Measurements from ENCODE around the gene NFIB. TPM values are rescaled to one million over a fixed set of nuclear protein-coding genes. Genes with fewer than 3 reads are reported as not detected.

The NFIB gene
- total RNA-seq, 2 experiments from 2014 or later, result not detected

DNA sequence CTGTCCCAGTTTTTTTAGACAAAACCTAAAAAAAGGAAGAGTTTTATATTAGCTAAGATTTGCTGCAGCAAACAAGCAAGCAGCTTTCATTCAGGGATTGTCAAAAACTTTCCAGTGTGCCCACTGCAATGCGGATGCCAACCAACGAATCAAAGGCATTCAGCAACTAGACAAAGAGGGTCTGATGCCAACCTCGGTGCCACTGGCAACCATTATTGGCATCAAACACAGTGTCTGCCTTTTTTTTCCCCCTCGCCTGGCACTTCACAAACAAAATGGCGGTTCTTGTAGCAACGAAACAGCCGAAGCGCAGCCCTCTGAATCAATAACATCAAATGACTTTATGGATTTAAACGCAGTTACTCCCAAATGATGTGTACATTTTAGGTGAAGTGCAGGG is 10.4 kb downstream of the NFIB start:
- H3K4me1 Mint-ChIP-seq (ENCODE audit: low read depth), result no peaks in the 10 kb centered on the region
- H3K27me3 Mint-ChIP-seq, result peaks cover 33% of the 10 kb centered on the region
- TF ChIP-seq, protein P1, sequence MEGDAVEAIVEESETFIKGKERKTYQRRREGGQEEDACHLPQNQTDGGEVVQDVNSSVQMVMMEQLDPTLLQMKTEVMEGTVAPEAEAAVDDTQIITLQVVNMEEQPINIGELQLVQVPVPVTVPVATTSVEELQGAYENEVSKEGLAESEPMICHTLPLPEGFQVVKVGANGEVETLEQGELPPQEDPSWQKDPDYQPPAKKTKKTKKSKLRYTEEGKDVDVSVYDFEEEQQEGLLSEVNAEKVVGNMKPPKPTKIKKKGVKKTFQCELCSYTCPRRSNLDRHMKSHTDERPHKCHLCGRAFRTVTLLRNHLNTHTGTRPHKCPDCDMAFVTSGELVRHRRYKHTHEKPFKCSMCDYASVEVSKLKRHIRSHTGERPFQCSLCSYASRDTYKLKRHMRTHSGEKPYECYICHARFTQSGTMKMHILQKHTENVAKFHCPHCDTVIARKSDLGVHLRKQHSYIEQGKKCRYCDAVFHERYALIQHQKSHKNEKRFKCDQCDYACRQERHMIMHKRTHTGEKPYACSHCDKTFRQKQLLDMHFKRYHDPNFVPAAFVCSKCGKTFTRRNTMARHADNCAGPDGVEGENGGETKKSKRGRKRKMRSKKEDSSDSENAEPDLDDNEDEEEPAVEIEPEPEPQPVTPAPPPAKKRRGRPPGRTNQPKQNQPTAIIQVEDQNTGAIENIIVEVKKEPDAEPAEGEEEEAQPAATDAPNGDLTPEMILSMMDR (IDR thresholded peaks at IDR 0.05), result no peak
- H3K36me3 Mint-ChIP-seq (ENCODE audit: low read depth), result no peaks in the 10 kb centered on the region
- no peak for DNase-seq
- H3K9me3 Mint-ChIP-seq, result no peaks in the 10 kb centered on the region
- intact Hi-C loops (cut with micrococcal nuclease), result no loop called here
- ChIA-PET POLR2A (no interaction called here), CTCF (interaction anchor here (0.6 to 1.1 kb wide), 2 partner anchors 15 to 50 kb away, joined by 3 read pairs; no protein-coding TSS in a partner anchor)
- no peak overlapping the region for H3K4me3 Mint-ChIP-seq
- no peak for ATAC-seq
- no peak overlapping the region for H3K27ac Mint-ChIP-seq

DNA sequence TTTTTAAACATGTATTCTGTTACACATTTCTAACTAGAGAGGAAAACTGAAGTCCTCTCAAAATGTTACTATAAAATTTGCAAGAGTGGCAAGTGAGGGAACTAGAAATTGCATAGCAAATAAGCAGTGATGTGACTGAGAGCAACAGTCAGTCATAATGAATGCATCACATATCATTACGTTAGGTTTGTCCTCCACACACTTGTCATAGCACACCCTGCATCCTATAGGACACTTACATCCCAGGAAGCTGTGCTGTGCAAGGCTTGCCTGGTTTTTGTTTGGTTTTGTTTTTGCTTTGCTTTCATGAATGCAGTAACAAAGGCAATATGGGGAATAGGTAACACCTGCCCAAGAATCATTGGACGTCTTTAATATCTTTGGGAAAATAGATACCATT is 10.8 kb downstream of the NFIB start:
- ChIA-PET POLR2A (no interaction called here), CTCF (interaction anchor here (0.6 kb wide), 1 partner anchor 16 kb away, joined by 3 read pairs; no protein-coding TSS in a partner anchor)
- Mint-ChIP-seq H3K27ac (no peak overlapping the region), H3K4me1 (ENCODE audit: low read depth) (no peaks in the 10 kb centered on the region), H3K27me3 (peaks cover 32% of the 10 kb centered on the region), H3K36me3 (ENCODE audit: low read depth) (no peaks in the 10 kb centered on the region), H3K4me3 (no peak overlapping the region), H3K9me3 (no peaks in the 10 kb centered on the region)
- ATAC-seq (no peak), DNase-seq (no peak)
- TF ChIP-seq, protein P1 (IDR thresholded peaks at IDR 0.05), result no peak
- intact Hi-C loops (cut with micrococcal nuclease), result no loop called here

DNA sequence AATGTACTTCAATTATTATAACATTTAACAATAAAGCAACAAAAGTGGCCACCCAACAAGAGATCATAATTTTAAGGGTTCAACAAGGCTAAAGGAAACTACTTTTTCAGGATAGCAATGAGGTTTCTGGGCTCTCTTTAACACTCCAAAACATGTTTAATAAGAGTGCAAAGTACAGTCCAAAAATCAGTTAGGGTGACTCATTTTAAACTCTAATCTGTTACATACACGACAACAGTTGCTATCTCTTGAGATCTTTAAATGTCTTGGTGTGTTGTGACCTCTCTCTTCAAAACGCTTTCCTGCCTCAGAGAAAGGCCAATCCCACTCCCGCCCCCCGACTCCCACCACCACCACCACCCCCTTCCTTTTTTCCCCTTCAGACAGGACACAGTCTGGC is 11.5 kb downstream of the NFIB start:
- DNase-seq (no peak), ATAC-seq (no peak)
- Mint-ChIP-seq H3K4me1 (ENCODE audit: low read depth) (no peaks in the 10 kb centered on the region), H3K27me3 (peaks cover 28% of the 10 kb centered on the region), H3K9me3 (no peaks in the 10 kb centered on the region), H3K27ac (no peak overlapping the region), H3K36me3 (ENCODE audit: low read depth) (no peaks in the 10 kb centered on the region), H3K4me3 (no peak overlapping the region)
- TF ChIP-seq, protein P1 (IDR thresholded peaks at IDR 0.05), result no peak
- ChIA-PET CTCF (no interaction called here), POLR2A (no interaction called here)
- intact Hi-C loops (cut with micrococcal nuclease), result no loop called here

DNA sequence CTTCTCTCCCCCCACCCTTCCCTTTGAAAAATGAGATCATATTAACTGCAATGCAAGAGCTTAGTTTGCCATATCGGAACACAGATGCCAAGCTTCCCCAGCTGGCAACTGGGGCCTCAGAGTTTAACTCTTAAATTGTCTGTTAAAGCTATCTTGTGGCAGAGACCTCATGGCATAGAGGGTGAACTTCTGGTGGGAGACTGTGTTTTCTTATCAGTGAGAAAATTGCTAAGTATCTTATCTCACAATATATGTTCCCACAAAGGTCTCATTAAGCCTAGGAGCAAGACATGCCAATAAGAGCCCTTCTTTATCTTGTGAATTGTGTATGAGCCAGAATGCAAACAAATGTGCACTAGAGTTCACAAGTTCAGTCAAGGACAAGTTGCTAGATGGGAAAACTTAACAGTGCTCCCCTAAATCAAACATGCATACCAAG is 12.3 kb downstream of the NFIB start:
- no peak overlapping the region for H3K27ac Mint-ChIP-seq
- no peaks in the 10 kb centered on the region for H3K4me1 Mint-ChIP-seq (ENCODE audit: low read depth)
- CTCF ChIA-PET, result no interaction called here
- POLR2A ChIA-PET, result no interaction called here
- intact Hi-C loops (cut with micrococcal nuclease), result no loop called here
- H3K27me3 Mint-ChIP-seq, result peaks cover 21% of the 10 kb centered on the region
- no peak overlapping the region for H3K4me3 Mint-ChIP-seq
- TF ChIP-seq, protein P1 (IDR thresholded peaks at IDR 0.05), result no peak
- no peak for DNase-seq
- ATAC-seq, result no peak
- no peaks in the 10 kb centered on the region for H3K9me3 Mint-ChIP-seq
- H3K36me3 Mint-ChIP-seq (ENCODE audit: low read depth), result no peaks in the 10 kb centered on the region

DNA sequence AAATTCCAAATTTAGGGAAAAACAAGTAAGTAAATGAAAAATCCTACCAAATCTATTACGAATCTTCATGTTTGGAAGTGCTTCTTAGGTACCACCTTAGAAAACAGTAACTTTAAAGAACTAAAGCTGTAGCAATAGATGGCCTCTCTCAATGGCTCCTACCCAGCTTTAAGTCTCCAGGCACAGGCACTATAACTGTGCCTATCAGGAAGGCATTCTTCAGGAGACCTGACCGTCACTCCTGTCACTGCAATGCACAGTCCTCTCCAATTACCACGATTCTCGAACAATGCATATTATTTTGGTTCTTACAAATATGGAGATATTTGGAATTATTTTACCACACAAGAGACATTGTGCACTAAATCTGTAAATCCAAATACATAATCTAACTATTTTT is 12.9 kb downstream of the NFIB start:
- DNase-seq (no peak), ATAC-seq (no peak)
- no peaks in the 10 kb centered on the region for H3K4me1 Mint-ChIP-seq (ENCODE audit: low read depth)
- TF ChIP-seq, protein P1 (IDR thresholded peaks at IDR 0.05), result no peak
- CTCF ChIA-PET, result no interaction called here
- intact Hi-C loops (cut with micrococcal nuclease), result no loop called here
- no peak overlapping the region for H3K4me3 Mint-ChIP-seq
- POLR2A ChIA-PET, result no interaction called here
- peaks cover 21% of the 10 kb centered on the region for H3K27me3 Mint-ChIP-seq
- H3K36me3 Mint-ChIP-seq (ENCODE audit: low read depth), result no peaks in the 10 kb centered on the region
- no peak overlapping the region for H3K27ac Mint-ChIP-seq
- H3K9me3 Mint-ChIP-seq, result no peaks in the 10 kb centered on the region
